22Rv1 (cell line): ENCODE data around the gene MBOAT2.

ENCODE experiments used
- H3K27ac ChIP-seq: fragments of 450-650 bp; 2 replicates; pipeline ENCODE4 v1.5.1; 2017
- ZFX ChIP-seq: fragments of 450-650 bp; IDR thresholded peaks from 2 replicates; pipeline ENCODE4 v1.6.1; 2017; ENCODE audit warnings: antibody characterized with exemption, borderline replicate concordance
- TF ChIP-seq, protein P1 (sequence below): fragments of 450-650 bp; IDR thresholded peaks from 2 replicates; pipeline ENCODE4 v1.5.1; 2017; ENCODE audit warnings: mild to moderate bottlenecking

MBOAT2 gene

DNA sequence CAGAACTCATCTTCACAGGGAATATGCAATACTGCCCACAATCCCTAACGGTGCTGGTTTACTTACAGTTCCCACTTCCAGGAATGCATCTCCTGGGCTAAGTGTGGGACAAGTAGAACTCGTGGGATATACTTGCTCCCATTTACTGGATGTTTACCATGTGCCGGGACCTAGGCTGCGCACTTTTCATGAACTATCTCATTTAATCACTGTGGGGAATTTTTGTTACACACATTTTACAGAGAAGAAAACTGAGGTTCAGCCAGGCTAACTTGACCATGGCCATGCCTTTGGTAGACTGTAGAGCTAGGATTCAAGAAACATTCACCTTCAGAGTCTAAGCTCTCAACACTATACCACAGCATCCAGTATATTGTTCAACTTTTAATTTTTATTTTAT, 24.4 kb upstream of the MBOAT2 start:
- H3K27ac ChIP-seq = no peak overlapping the region
- no peak for TF ChIP-seq ZFX
- TF ChIP-seq, protein P1, sequence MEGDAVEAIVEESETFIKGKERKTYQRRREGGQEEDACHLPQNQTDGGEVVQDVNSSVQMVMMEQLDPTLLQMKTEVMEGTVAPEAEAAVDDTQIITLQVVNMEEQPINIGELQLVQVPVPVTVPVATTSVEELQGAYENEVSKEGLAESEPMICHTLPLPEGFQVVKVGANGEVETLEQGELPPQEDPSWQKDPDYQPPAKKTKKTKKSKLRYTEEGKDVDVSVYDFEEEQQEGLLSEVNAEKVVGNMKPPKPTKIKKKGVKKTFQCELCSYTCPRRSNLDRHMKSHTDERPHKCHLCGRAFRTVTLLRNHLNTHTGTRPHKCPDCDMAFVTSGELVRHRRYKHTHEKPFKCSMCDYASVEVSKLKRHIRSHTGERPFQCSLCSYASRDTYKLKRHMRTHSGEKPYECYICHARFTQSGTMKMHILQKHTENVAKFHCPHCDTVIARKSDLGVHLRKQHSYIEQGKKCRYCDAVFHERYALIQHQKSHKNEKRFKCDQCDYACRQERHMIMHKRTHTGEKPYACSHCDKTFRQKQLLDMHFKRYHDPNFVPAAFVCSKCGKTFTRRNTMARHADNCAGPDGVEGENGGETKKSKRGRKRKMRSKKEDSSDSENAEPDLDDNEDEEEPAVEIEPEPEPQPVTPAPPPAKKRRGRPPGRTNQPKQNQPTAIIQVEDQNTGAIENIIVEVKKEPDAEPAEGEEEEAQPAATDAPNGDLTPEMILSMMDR = no peak

DNA sequence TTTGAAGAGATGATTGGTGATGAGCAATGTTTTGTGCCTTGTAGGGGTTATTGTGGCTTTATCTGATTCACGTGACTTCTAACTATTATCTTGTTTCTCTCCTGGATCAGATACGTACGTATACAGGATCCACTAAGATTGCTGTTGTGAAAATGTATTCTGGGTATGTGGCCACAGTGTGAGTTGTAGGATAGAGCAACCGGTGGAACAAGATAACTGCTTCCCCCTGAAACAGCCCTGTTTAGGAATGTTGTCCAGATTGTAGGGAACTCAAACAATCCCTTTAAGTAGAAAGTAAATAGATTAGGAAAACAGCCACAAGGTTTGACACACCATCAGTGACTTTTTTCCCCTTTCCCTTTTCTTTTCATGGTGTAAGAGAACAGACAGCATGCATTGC, 22.3 kb upstream of the MBOAT2 start:
- no peak for TF ChIP-seq ZFX
- TF ChIP-seq, protein P1 = no peak
- no peak overlapping the region for H3K27ac ChIP-seq

DNA sequence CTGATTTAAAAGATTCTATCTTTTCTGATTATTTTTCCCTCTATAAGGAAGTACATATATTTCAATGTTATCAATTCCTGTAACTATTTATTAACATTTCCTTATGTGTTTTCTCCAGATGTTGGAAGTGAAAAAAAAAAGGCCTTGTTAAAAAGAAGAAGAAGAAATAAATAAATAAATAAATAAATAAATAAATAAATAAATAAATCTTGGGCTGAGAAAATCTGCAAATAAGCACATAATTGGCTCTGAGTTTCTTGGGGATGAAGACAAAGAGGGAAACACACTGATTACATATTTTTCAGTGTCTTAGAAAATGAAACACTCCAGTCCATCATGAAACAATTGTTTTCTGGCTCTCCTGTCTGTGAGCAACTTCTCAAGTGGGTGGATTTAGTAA, 21.1 kb upstream of the MBOAT2 start:
- no peak overlapping the region for H3K27ac ChIP-seq
- no peak for TF ChIP-seq ZFX
- TF ChIP-seq, protein P1 = no peak

DNA sequence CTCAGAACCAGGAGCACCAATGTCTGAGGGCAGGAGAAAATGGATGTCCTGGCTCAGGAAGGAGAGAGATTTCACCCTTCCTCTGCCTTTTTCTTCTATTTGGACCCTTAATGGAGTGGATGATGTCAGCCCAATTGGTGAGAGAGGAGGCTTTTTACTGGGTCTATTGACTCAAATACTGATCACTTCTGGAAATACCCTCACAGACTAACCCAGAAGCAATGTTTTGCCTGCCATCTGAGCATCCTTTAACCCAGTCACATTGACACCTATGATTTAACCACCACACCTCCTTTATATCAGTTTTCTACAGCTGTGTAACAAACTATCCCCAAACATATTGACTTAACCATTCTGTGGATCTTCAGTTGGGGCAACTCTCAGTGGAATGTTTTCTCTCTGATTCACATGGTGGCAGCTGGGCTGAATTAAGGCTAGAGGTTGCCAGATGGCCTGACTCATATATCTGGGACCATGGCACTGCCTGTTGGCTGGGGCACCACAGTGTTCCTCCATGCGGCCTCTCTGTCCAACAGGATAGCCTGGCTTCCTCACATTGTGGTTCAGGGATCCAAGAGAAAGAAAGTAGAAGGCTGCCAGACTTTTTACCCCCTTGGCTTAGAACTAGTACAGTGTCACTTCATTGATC, 18.2 kb upstream of the MBOAT2 start:
- no peak overlapping the region for H3K27ac ChIP-seq
- TF ChIP-seq, protein P1 = no peak
- TF ChIP-seq ZFX = no peak

DNA sequence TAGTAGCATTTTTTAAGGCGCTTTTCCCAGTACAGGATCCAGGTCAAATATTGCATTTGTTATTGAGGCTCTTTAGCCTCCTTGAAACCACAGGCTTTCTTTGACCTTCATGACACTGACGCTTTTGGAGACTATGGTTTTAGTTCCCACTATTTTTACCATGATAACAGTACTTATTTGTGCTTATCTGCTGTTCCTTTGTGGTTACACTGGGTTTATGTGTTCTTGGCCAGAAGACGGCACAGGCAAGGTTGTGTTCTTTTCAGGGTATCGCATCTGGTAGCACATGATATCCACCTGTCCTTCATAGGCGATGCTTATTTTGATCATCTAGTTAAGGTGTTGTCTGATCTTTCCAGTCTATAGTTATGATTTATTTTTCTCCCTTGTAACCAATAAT, 16.8 kb upstream of the MBOAT2 start:
- no peak overlapping the region for H3K27ac ChIP-seq
- TF ChIP-seq ZFX = no peak
- TF ChIP-seq, protein P1 = no peak

DNA sequence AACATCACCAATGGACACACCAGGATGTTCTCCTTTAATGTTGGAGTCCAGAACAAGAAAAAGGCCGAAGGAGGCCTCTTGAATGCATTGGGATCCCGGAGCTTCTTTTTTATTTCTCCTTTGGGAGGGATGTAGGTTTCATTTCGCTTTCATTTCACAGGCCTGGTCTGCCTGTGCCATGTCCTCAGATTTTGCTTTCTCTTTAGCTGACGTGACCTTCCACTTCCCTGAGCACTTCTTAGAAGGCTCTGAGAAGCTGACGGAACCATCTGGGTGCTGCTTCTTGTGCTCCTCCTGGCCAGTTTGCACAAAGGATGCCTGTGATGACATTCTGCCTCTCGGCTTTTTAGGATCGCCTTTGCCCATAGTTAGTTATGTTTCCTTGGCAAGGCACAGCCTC, 15.1 kb upstream of the MBOAT2 start:
- TF ChIP-seq, protein P1 = no peak

DNA sequence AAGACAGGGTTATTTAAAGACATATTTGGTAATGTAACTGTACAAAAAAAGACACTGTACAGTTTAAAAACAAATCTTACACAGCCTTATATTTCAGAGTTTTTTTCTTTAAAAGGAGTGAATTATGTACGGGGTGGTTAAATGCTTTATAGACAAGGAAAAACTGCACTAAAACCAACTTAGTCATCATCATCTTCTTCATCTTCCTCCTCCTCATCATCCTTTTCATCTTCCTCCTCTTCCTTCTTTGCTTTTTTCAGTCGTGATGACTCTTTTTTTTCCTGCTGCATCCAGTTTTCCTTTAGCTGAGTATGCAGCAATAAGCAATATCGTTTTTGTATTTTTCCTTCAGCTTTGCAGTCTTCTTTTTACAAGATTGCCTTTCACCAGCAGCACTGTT, 14.6 kb upstream of the MBOAT2 start:
- no peak overlapping the region for H3K27ac ChIP-seq
- no peak for TF ChIP-seq ZFX
- TF ChIP-seq, protein P1 = no peak

More for the DNA sequence above, 15.1 kb upstream of the MBOAT2 start:
- no peak overlapping the region for H3K27ac ChIP-seq
